GM06990 (cell line): ENCODE data around the gene ATG4D.
"Not testable (repeated sequence)": the region's sequence is repeated elsewhere in the genome, so short reads cannot be mapped to it uniquely, and the experiment has no call there.

Experiments
- DNase-seq: peaks from one replicate; pipeline ENCODE4 v3.0.0-alpha.2; 2011; ENCODE audit not compliant: insufficient read length; ENCODE audit errors: extremely low read depth
- H3K27me3 ChIP-seq: replicated peaks from 2 replicates; pipeline ENCODE4 v1.6.0; 2011; ENCODE audit warnings: low read length; ENCODE audit not compliant: control insufficient read depth, insufficient read depth
- H3K36me3 ChIP-seq: 2 replicates; pipeline ENCODE4 v1.5.1; 2011; ENCODE audit warnings: low read length; ENCODE audit not compliant: control insufficient read depth, insufficient read depth
- H3K4me3 ChIP-seq: replicated peaks from 2 replicates; pipeline ENCODE4 v1.5.1; 2011; ENCODE audit warnings: low read depth, mild to moderate bottlenecking, control low read depth, low read length
- CTCF ChIP-seq: IDR thresholded peaks from 2 replicates; pipeline ENCODE4 v1.5.1; 2011; ENCODE audit warnings: low read length, control low read depth, mild to moderate bottlenecking, inconsistent platforms; ENCODE audit not compliant: insufficient read depth, poor library complexity, severe bottlenecking

Gene ATG4D

GRCh38 chr19:10521461-10522171 lies 22.1 kb upstream of the ATG4D start:
- H3K36me3 ChIP-seq, result no peaks in the 10 kb centered on the region
- TF ChIP-seq CTCF, result no peak
- no peak overlapping the region for H3K4me3 ChIP-seq
- no peak for DNase-seq
- peaks cover 7% of the 10 kb centered on the region for H3K27me3 ChIP-seq

DNA sequence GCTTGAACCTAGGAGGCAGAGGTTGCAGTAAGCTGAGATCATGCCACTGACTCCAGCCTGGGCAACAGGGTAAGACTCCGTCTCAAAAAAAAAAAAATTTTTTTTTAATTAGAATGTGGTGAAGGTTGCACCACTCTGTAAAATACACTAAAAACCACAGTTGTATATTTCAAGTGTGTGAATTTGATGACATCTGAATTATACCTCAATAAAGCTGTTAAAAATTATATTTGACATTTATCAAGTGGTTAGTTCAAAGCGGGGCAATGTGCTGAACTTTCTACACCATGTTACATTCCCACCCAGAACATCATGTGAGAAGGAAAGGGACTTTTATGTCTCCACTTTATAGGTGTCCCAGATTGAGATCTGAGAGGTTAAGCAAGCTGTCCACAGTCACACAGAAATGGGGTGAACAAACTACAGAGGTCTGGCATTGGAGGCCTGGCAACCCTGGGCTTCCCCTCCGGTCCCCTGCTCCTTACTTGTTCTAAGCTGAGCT lies 20.5 kb upstream of the ATG4D start:
- TF ChIP-seq CTCF, result no peak
- Histone ChIP-seq H3K4me3 (no peak overlapping the region), H3K36me3 (no peaks in the 10 kb centered on the region), H3K27me3 (peaks cover 1% of the 10 kb centered on the region)
- DNase-seq, result no peak

DNA sequence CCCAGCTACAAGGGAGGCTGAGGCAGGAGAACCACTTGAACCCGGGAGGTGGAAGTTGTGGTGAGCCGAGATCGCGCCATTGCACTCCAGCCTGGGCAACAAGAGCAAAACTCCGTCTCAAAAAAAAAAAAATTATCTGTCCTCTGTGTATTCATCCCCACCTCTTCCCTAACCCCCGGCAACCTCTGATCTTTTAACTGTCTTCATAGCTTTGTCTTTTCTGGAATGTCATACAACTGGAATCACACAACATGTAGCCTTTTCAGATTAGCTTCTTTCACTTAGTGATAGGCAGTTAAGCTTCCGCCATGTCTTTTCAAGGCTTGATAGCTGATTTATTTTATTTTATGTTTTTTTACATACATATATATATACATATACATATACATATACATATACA lies 18.1 kb upstream of the ATG4D start:
- no peak for TF ChIP-seq CTCF
- Histone ChIP-seq H3K27me3 (no peaks in the 10 kb centered on the region; the same call in 1 of the 2 replicates), H3K36me3 (no peaks in the 10 kb centered on the region), H3K4me3 (no peak overlapping the region)
- DNase-seq, result no peak

- not testable (repeated sequence) for H3K27me3 ChIP-seq, DNase-seq, H3K4me3 ChIP-seq, H3K36me3 ChIP-seq
These were observed 16.8 kb upstream of the ATG4D start for GRCh38 chr19:10526887-10527286.

DNA sequence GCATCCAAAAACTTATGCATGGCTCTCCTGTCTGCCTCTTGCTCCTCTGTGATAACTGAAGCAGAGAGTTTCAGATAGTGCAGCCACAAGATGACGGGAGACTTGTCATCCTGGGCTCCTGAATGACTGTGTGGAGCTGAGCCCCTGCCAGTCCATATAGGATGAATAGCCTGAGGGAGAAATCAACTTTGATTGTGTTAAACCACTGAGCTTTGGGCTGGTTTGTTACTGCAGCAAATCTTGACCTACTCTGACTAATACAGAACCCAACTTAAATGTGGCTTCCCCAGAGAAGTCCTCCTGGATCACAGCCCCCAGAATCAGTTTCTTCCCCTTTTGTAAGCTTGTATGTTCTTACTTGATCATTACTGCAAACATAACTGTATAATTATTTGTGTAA lies 11.2 kb upstream of the ATG4D start:
- H3K27me3 ChIP-seq, result no peaks in the 10 kb centered on the region
- H3K4me3 ChIP-seq, result no peak overlapping the region
- TF ChIP-seq CTCF, result no peak
- H3K36me3 ChIP-seq, result no peaks in the 10 kb centered on the region
- DNase-seq, result no peak

DNA sequence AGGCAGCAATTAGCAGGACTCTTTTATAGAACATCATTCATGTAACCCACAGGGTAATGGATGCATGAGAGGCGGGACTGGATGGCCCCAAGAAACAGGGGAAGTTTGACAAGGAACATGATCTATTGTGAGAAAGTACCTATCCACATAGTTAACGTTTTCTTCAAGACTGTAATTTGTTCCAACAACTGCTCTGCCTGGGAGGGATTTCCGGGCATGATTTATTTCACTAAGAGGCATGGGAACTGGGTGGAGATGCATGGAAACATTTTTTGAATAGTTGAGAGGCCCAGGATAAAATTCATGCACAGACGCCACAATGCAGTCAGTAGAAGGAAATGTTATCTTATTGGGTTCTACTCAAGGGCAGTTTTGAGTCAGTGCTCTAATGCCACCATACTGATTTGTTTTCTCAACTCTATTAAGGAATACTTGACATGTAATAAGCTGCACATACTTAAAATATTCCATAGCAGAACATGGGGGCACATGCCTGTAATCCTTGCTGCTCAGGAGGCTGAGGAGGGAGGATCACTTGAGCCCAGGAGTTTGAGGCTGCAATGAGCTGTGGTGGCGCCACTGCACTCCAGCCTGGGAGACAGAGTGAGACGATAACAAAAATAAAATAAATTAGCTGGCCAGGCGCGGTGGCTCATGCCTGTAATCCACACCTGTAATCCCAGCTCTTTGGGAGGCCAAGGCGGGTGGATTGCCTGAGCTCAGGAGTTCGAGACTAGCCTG lies 9.9 kb upstream of the ATG4D start:
- Histone ChIP-seq H3K36me3 (no peaks in the 10 kb centered on the region), H3K27me3 (no peaks in the 10 kb centered on the region), H3K4me3 (no peak overlapping the region)
- no peak for TF ChIP-seq CTCF
- no peak for DNase-seq
